Kasumi-1 (cell line): ENCODE results near the gene HMCN1.
"Not testable (repeated sequence)": the region's sequence is repeated elsewhere in the genome, so short reads cannot be mapped to it uniquely, and the experiment has no call there.

Experiments
- DNase-seq, 2 experiments: peaks; one replicate each; lab custom pipeline; 2025; lab: John Stamatoyannopoulos, UW

HMCN1 gene

DNA sequence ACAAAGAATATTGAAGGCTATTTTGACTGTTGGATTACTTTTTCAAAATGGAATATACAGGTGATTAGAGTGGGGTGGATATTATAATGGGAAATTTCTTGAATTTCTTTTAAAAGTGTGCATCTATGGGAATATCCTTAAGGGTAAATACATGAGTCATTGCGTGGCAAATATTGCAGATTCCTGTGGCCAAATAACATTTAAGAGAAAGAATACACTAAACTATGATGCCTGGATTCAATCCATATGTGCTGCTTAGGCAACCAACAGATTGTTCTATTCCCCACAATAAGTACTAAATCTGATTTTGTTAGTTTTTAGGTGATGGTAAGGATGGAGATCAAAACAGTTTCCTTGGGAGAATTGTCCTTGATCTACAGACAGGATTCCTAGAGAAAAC, 119.5 kb downstream of the HMCN1 start:
- no peak for DNase-seq

GRCh38 chr1:185856482-185856881, 122.3 kb downstream of the HMCN1 start:
- no peak for DNase-seq

DNA sequence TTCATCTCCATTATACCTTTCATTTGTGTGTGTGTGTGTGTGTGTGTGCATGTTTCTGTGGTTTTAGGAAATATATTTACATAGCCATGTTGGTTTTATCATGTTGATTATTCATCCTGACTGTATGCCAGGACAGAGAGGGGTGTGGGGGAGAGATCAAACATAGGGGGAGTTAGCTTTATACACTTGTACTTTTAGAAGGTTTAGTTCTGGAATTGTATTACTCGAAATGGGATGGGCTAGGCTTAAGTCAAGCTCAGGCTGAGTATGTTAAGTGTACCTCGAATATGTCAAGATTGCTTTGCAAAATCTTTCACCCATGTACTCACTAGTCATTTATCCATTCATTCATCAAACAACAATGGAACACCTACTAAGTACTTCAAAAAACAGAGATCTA, 123.3 kb downstream of the HMCN1 start:
- DNase-seq = no peak

- no peak for DNase-seq
Observed at GRCh38 chr1:185860311-185860710, 126.1 kb downstream of the HMCN1 start.

DNA sequence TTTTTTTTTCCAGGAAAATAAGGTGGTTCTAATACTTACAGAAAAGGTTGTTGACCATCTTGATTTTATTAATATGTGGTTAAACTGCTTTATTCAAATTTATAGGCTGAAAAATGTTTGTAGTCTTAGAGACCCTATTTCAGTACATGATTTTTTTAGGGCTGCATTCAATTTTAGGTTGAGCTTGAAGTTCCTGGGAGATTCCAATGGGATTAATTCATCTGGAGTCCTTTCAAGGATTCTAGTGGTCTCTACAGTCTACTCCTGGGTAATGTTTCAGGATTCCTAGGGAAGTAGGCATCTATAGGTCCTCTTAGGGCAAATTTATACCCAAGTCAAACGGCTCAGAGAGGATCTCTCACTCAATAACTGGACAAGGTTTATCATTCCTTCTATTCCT, 126.7 kb downstream of the HMCN1 start:
- DNase-seq = no peak

DNA sequence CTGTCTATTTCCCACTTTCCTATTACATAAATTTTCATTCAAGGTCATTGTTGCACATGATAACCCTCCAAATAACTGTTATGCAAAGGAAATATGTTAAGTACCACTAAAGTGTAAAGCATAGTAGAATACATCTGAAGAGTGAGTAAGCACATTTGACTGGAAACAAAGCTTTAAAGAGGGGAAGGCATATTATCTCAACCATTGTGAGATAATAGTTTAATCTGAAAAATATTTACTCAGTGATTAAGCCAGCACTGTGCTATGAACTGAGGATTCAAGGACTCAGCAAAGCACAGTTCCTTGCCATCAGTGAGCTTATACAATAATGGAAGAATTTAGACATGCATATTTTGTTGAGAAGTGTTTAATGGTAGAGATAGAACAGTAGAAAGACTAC, 127.4 kb downstream of the HMCN1 start:
- DNase-seq = no peak

DNA sequence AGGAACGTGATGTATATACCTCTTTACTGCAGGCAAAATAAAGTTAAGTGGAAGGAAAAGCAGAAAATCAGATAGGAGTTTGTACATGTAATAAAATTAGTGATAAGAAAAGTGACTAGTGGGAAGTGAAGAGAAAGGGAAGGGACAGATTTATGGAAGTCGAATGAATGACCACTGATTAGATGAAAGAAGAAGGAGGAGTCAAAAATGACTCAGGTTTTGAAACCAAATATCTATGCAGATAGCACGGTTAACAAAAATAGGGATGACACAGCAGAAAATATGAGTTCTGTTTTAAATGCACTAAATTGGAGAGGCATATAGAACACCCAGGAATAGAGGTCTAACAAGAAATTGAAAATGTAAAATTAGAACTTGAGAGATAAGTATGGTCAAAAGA, 128.0 kb downstream of the HMCN1 start:
- DNase-seq = no peak

- DNase-seq = no peak
Observed at GRCh38 chr1:185864331-185864730, 130.1 kb downstream of the HMCN1 start.

- DNase-seq = no peak
Observed at GRCh38 chr1:185864889-185865517, 130.8 kb downstream of the HMCN1 start.

DNA sequence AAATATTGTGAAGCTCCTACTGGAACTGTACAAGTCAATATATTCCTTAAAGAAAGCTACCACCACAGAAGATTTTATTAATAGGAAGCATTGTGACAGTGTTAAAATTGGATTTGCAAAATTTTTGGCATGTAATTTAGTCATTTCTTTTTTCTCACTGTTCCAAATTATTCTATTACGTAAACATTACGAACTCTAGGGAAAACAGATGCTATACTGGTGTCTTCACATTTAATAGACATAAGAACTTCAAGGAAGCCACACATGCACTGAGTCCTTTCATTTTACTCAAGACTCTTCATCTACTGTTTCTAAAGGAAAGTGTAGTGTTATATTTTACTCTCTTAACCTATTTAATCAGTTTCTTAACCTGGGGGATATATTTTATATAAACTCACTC, 135.4 kb downstream of the HMCN1 start:
- DNase-seq = no peak

DNA sequence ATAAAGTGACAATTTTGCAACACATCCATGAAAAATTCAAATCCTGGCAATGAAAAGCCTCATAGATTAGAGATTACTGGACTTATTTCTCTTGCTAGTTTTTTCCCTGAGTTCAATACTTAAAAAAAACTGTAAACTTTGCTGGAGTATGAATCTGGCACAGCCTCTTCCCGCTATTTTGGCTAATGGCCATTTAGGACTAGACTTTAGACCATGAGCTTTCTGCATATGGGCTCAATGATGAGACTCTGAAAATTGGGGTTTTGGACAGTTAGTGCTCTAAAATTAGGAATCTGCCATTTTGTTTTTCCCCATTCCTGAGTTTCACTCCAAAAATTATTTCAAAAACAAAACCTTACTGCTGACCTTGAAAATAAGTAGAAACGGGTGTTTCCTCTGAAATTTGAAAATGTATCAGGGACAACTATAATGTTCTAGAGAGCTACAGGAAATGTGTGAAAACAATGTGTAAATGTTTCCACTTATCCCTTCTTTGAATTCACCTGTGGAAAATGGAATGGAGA, 137.5 kb downstream of the HMCN1 start:
- DNase-seq = no peak

DNA sequence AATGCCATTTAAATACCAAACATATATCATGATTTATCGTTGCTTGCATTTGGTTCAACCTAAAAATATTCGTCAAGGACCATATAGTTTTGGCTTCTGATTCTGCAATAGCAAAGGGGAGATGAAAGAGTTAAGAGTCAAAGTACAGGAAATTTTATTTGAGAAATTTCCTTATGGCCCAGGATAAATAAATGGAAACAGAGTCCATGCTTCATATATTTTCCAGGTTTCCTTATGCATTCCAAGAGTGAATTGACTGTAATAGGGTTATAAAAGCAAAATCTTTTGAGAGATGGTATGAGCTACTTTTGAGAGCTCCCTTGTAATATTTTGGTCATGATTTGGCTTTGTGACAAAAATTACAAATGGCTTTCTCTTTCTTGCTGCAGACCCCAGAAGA, 140.1 kb downstream of the HMCN1 start:
- DNase-seq = no peak

DNA sequence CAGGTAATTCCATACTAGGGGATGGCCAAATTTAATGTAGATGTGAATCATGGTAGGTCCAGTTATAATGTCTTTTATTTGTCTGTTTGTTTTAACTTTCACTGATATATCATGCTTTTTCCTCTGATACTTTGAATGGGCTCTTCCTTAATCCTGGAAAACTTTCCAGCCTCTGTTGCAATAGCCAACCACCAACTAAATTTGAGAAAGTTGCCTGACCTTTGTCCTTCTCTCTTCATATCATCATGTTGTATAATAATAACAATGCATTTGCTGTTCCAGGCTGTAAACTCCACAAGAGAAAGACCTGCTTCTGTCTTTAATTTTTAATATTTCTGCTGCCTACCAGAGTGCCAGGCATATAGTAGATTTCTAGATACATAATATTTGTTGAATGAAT, 146.1 kb downstream of the HMCN1 start:
- DNase-seq = no peak

DNA sequence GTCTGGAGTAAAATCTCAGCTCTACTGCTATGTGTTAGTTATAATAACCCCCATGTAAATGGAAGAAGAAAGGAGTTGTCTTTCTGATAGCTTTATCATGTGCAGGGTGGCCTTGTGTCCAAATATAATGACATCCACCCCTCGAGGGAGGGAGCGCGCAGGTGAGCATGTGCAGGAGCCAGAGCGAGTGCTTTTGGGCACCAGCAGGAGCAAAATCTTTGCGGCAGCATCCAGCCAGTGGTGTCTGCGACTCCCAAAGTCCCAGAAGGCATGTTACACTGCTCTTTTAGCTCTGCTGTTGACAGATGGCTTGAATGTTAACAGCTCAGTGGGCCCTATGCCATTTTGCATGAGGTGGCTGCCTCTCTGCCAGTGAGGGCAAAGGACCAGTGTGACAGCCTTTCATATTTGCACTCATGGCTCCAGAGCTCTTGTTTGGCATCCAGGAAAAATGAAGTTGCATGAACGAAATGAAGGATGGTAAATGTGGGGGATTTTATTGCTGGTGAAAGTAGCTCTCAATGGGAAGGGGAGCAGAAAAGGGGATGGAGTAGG, 146.7 kb downstream of the HMCN1 start:
- DNase-seq = no peak

- DNase-seq = no peak
Observed at GRCh38 chr1:185886046-185886445, 151.9 kb downstream of the HMCN1 start.

DNA sequence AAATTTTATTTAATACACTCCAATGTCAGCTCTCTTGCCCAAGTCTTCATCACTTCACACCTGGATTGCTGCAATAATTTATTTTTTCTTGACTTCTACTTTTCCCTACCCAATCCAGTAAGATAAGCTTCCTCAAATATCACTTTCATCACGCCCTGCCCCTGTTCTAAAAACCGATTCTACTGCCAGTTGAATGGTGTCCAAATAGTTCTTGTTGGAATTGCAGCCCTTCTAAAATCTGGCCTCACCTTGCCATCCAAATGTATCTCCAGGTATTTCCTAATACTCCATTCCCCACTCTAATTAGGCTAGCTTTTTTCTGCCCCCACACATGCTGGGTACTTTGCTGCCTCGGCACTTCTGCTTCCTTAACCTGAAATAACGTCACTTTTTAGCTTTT, 152.5 kb downstream of the HMCN1 start:
- no peak for DNase-seq

- DNase-seq = not testable (repeated sequence)
Observed at GRCh38 chr1:185892831-185893403, 158.7 kb downstream of the HMCN1 start.

DNA sequence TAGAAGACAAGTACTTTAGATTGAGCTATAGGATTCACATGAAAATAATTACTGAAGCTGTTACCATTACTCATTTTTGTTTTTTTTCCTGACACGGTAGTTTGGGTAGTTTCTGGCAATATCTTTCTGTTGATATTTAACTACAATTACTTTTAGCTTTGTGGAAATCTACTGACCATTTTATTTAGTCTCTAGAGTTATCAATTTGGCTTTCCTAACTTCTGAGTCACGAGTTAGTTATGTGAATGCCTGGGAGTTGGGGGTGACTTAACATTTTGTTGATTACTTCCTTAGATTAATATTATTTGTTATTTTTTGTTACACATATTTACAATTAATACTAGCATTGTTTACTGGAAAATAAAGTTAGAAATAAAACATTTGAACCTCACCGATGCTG, 160.6 kb downstream of the HMCN1 start:
- DNase-seq = no peak

DNA sequence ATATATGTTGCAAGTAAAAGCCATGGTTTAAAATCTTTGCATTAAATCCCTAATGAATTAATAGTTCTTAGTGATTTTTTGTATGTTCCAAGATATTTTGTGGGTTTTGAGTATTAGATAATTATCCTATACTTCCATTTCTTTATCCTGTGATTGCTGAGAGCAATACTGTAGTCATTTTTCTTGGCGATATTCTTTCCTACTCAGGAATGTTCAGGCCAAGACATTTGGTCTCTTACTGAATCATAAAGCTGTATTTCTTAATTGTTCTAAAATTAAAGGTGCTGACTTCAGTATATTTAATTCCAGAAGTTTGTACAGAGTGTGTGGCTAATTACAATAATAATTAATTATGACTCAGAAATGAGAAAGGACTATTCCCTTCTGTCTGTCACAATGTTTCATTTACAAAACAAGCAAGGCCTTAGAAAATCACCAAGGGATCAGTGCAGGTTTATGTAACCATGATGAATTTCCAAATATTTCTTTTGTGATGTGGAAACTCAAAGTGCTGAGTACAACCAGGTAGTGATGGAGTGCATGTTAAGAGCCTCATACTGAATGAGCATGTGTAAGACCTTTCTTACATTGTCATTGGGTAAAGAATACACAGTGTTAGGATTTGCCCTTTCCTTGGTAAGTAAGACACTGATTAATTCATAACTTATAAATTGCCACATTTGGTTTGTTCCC, 161.2 kb downstream of the HMCN1 start:
- no peak for DNase-seq

DNA sequence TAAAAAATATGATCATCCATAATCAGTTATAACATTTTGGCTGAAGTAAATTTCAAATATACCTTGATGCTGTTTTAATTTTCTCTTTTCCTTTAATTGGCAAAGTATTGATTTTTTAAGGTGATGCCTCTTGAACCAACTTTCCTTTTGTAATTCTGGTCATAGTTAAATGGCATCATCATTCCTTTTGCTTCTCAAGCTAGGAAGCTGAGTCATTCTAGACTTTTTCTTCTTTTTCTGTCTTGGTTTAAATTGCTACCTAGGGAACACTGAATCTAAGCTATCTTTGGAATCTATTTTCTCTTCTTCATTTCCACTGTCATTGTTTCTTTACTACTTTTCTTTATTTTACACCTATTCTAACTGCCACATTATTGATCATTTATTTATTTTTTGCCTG, 162.7 kb downstream of the HMCN1 start:
- DNase-seq = no peak

DNA sequence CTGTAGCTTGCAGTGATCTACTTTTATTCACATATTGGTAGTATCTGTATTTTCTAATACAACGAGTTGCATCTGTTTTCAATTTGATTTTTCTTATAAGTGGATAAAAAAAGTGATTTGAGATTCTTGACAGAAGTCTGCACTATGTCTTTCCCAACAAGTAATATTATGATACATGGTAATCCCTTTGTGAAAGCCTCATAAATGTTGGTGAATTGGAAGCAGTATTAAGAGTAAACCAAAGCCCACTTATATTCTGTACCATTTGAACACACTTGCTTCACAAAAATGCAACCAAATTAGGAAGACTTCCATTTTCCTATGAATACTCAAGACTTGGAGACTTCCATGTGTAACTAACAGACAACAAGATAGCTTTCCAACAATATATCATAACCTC, 172.0 kb downstream of the HMCN1 start:
- no peak for DNase-seq

GRCh38 chr1:185907246-185907645, 173.1 kb downstream of the HMCN1 start:
- no peak for DNase-seq

DNA sequence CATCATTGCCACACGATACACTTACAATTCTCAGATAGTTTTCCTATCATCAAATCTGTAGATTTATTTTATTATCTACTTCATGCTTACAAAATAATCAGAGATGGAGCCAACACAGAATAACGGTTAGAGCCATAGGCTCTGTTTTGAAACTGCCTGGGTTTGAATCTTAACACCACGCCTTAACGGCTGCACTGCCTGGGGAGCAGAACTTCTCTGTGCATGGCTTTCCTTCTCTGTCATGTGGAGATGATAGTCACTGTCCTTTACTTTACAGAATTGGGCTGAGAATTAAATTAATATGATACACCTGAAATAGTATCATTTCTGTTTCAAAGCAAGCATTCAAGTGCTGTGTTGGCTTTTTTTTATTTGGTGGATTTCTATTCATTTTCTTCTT, 177.8 kb downstream of the HMCN1 start:
- DNase-seq = no peak
